ENCODE data around the gene LRFN5. TPM values are rescaled to one million over a fixed set of nuclear protein-coding genes. Genes with fewer than 3 reads are reported as not detected.

The LRFN5 gene
- total and polyA plus RNA-seq, 10 of the 15 experiments (the other 5 are each of a cell fraction or from before 2014, with no cell fraction given) = 0.06 to 1.2 TPM; not detected in 8

DNA sequence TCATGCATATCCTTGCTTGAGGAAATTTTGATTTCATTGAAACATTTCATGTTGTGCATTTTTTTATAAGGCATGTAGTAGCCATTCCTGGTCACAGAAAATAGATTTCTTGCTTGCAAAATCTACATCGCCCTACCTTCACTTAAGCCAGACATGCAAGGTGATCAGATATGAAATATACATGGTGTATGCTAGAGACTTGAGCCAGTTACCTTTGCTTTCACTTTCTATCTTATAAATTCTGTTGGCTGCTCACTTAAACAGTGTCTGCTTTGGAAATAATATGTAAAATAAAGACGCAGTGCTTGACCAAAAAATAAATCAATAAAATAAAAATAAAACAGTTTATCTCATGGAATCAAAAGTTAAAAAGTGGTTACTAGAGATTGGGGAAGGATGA, 136.5 kb downstream of the LRFN5 start:
- ChIA-PET POLR2A (no interaction called here), SMC1A (ENCODE audit: uncharacterized antibody, unreplicated experiment) (interaction anchor here (0.7 kb wide), 1 partner anchor 30 kb away, joined by 3 read pairs; no protein-coding TSS in a partner anchor), CTCF (no interaction called here), RAD21 (ENCODE audit: unreplicated experiment) (no interaction called here)
- no peak for ATAC-seq
- Histone ChIP-seq H3K79me2 (ENCODE audit: control insufficient read depth, insufficient read depth, low read length) (no peaks in the 10 kb centered on the region), H4K20me1 (ENCODE audit: control insufficient read depth, insufficient read depth) (no peaks in the 10 kb centered on the region), H3K9me3 (replicated peaks; ENCODE audit: control insufficient read depth, insufficient read depth, low read length) (no peaks in the 10 kb centered on the region), H3K9ac (ENCODE audit: control insufficient read depth, insufficient read depth, low read length) (no peak overlapping the region), H3K27me3 (replicated peaks in 1 of 2; ENCODE audit: control insufficient read depth in 2 of 2, insufficient read depth in 2 of 2, low read length in 1 of 2) (no peaks in the 10 kb centered on the region), H3K27ac (ENCODE audit: control insufficient read depth, insufficient read depth) (no peak overlapping the region), H3K4me1 (ENCODE audit: control insufficient read depth, insufficient read depth, low read length) (no peaks in the 10 kb centered on the region), H3K36me3 (ENCODE audit: control insufficient read depth in 2 of 2, insufficient read depth in 2 of 2, low read length in 1 of 2) (no peaks in the 10 kb centered on the region), H3K4me3 (no peak overlapping the region), H3K4me2 (ENCODE audit: control insufficient read depth, insufficient read depth) (no peak overlapping the region), H2AFZ (ENCODE audit: control insufficient read depth, low read depth, low read length) (no peak overlapping the region)
- intact Hi-C loops (cut with micrococcal nuclease; ENCODE audit: unreplicated experiment) = no loop called here
- in situ Hi-C loops (cut with MboI) = no loop called here
- BruUV-seq (replicated peaks) = no TSS peak
- WGBS (ENCODE audit: insufficient coverage, insufficient replicate concordance, low lambda C conversion rate, missing lambda C conversion rate) = 48% methylated on average over 2 of the region's 2 CpGs
- TF ChIP-seq TAF1 (IDR thresholded peaks at IDR 0.05; ENCODE audit: borderline replicate concordance, low read depth, low read length) (no peak), ZNF217 (IDR thresholded peaks at IDR 0.05) (no peak), CHD1 (IDR thresholded peaks at IDR 0.05; ENCODE audit: low read depth, low read length) (no peak), CBX5 (IDR thresholded peaks at IDR 0.05; ENCODE audit: low read depth) (no peak), RCOR1 (conservative IDR thresholded peaks at IDR 0.05; ENCODE audit: low read depth, low read length) (no peak)
- TF ChIP-seq, protein P1, sequence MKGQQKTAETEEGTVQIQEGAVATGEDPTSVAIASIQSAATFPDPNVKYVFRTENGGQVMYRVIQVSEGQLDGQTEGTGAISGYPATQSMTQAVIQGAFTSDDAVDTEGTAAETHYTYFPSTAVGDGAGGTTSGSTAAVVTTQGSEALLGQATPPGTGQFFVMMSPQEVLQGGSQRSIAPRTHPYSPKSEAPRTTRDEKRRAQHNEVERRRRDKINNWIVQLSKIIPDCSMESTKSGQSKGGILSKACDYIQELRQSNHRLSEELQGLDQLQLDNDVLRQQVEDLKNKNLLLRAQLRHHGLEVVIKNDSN (IDR thresholded peaks at IDR 0.05; ENCODE audit: borderline replicate concordance, extremely low read length, insufficient read depth, low read depth, low read length) = no peak
- no peak for DNase-seq (ENCODE audit: low read depth, low spot score)
- no peak for FAIRE-seq

DNA sequence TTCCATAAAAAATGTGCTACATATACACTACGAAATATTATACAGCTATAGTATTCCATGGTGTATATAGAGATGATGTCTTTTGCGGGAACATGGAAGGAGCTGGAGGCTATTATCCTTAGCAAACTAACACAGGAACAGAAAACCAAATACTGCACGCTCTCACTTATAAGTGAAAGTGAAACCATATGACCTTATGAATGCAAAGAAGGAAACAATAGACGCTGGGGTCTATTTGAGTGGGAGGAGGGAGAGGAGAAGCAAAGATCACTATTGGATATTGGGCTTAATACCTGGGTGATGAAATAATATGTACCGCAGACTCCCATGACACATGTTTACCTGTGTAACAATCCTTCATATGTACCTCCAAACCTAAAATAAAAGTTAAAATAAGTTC, 142.8 kb downstream of the LRFN5 start:
- WGBS (ENCODE audit: insufficient coverage, insufficient replicate concordance, low lambda C conversion rate, missing lambda C conversion rate) = 14% methylated on average over 5 of the region's 5 CpGs
- Histone ChIP-seq H3K27me3 (replicated peaks in 1 of 2; ENCODE audit: control insufficient read depth in 2 of 2, insufficient read depth in 2 of 2, low read length in 1 of 2) (no peaks in the 10 kb centered on the region), H2AFZ (ENCODE audit: control insufficient read depth, low read depth, low read length) (peak overlapping the region; percentile 34), H3K4me2 (ENCODE audit: control insufficient read depth, insufficient read depth) (0 out of 2 replicates have a peak overlapping the region, but pooled peaks have one; percentile 17), H3K4me3 (no peak overlapping the region), H3K4me1 (ENCODE audit: control insufficient read depth, insufficient read depth, low read length) (no peaks in the 10 kb centered on the region), H3K9ac (ENCODE audit: control insufficient read depth, insufficient read depth, low read length) (no peak overlapping the region), H3K27ac (ENCODE audit: control insufficient read depth, insufficient read depth) (no peak overlapping the region), H4K20me1 (ENCODE audit: control insufficient read depth, insufficient read depth) (no peaks in the 10 kb centered on the region), H3K79me2 (ENCODE audit: control insufficient read depth, insufficient read depth, low read length) (no peaks in the 10 kb centered on the region), H3K9me3 (replicated peaks; ENCODE audit: control insufficient read depth, insufficient read depth, low read length) (no peaks in the 10 kb centered on the region), H3K36me3 (ENCODE audit: control insufficient read depth in 2 of 2, insufficient read depth in 2 of 2, low read length in 1 of 2) (no peaks in the 10 kb centered on the region)
- SMC1A ChIA-PET (ENCODE audit: uncharacterized antibody, unreplicated experiment) = no interaction called here
- CTCF ChIA-PET = no interaction called here
- RAD21 ChIA-PET (ENCODE audit: unreplicated experiment) = no interaction called here
- ATAC-seq (peak; percentile 50; the same call in 2 of the 3 replicates), DNase-seq (ENCODE audit: low read depth, low spot score) (no peak), FAIRE-seq (no peak)
- POLR2A ChIA-PET = no interaction called here
- intact Hi-C loops (cut with micrococcal nuclease; ENCODE audit: unreplicated experiment) (no loop called here), in situ Hi-C loops (cut with MboI) (no loop called here)
- no TSS peak for BruUV-seq (replicated peaks)
- TF ChIP-seq, protein P2, sequence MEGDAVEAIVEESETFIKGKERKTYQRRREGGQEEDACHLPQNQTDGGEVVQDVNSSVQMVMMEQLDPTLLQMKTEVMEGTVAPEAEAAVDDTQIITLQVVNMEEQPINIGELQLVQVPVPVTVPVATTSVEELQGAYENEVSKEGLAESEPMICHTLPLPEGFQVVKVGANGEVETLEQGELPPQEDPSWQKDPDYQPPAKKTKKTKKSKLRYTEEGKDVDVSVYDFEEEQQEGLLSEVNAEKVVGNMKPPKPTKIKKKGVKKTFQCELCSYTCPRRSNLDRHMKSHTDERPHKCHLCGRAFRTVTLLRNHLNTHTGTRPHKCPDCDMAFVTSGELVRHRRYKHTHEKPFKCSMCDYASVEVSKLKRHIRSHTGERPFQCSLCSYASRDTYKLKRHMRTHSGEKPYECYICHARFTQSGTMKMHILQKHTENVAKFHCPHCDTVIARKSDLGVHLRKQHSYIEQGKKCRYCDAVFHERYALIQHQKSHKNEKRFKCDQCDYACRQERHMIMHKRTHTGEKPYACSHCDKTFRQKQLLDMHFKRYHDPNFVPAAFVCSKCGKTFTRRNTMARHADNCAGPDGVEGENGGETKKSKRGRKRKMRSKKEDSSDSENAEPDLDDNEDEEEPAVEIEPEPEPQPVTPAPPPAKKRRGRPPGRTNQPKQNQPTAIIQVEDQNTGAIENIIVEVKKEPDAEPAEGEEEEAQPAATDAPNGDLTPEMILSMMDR (IDR thresholded peaks at IDR 0.05 in 2 of 3, conservative IDR thresholded peaks at IDR 0.05 in 1 of 3; ENCODE audit: control insufficient read depth in 2 of 3, extremely low read depth in 1 of 3, insufficient read depth in 1 of 3, low read depth in 3 of 3, low read length in 3 of 3) = no peak
- TF ChIP-seq, protein P3, sequence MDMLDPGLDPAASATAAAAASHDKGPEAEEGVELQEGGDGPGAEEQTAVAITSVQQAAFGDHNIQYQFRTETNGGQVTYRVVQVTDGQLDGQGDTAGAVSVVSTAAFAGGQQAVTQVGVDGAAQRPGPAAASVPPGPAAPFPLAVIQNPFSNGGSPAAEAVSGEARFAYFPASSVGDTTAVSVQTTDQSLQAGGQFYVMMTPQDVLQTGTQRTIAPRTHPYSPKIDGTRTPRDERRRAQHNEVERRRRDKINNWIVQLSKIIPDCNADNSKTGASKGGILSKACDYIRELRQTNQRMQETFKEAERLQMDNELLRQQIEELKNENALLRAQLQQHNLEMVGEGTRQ (IDR thresholded peaks at IDR 0.05; ENCODE audit: borderline replicate concordance, low read depth, low read length) = no peak
- no peak for TF ChIP-seq CREM (IDR thresholded peaks at IDR 0.05; ENCODE audit: low read depth)
- no peak for TF ChIP-seq HDAC2 (IDR thresholded peaks at IDR 0.05)

Measured in GM12878 (cell line).